ENCODE data around the gene USP43.

Gene USP43

GRCh38 chr17:9672266-9672665 is 26.9 kb downstream of the USP43 start:
- Histone ChIP-seq H2BK120ac (ENCODE audit: low read depth, low read length) (no peak overlapping the region), H2BK5ac (ENCODE audit: low read length) (no peak overlapping the region), H2BK15ac (ENCODE audit: low read length) (no peak overlapping the region), H3K4me2 (ENCODE audit: insufficient read depth, low read length, poor library complexity, severe bottlenecking) (no peak overlapping the region), H3K79me1 (ENCODE audit: low read depth, low read length) (no peaks in the 10 kb centered on the region), H3K36me3 (replicated peaks in 1 of 2; ENCODE audit: control insufficient read depth in 2 of 2, insufficient read depth in 2 of 2, low read length in 2 of 2) (no peaks in the 10 kb centered on the region), H3K4me1 (ENCODE audit: control insufficient read depth in 2 of 2, insufficient read depth in 1 of 2, low read depth in 1 of 2, low read length in 2 of 2) (peaks cover 0 to 11% of the 10 kb centered on the region in 2 donors), H4K8ac (ENCODE audit: low read depth, low read length) (no peak overlapping the region), H3K23ac (ENCODE audit: low read depth, low read length, poor library complexity) (no peak overlapping the region), H2AK5ac (ENCODE audit: low read depth, low read length) (no peak overlapping the region), H3K27me3 (ENCODE audit: control insufficient read depth in 3 of 3, insufficient read depth in 3 of 3, low read depth in 1 of 3, low read length in 3 of 3) (peaks cover 0 to 9% (median 0%) of the 10 kb centered on the region in 3 experiments), H3K9ac (ENCODE audit: low read depth, low read length, poor library complexity) (no peak overlapping the region), H3K4me3 (ENCODE audit: low read length in 2 of 2) (no peak overlapping the region), H3K18ac (ENCODE audit: low read length) (no peak overlapping the region), H3K4ac (ENCODE audit: low read length) (no peak overlapping the region), H2AFZ (ENCODE audit: low read length) (no peak overlapping the region), H3K14ac (ENCODE audit: low read length) (no peak overlapping the region), H3K27ac (replicated peaks; ENCODE audit: low read length) (no peak overlapping the region), H3K9me3 (replicated peaks in 1 of 2; ENCODE audit: control insufficient read depth in 2 of 2, insufficient read depth in 1 of 2, low read depth in 1 of 2, low read length in 2 of 2) (no peaks in the 10 kb centered on the region), H2BK12ac (ENCODE audit: low read length) (no peak overlapping the region), H4K91ac (ENCODE audit: low read depth, low read length, poor library complexity) (no peak overlapping the region)
- no peak for DNase-seq (ENCODE audit: low spot score)
- WGBS, 2 donors (ENCODE audit: extremely low coverage in 2 of 2, insufficient read length in 2 of 2, insufficient replicate concordance in 1 of 2), result no CpG with 5 or more reads among the region's 8 CpGs

DNA sequence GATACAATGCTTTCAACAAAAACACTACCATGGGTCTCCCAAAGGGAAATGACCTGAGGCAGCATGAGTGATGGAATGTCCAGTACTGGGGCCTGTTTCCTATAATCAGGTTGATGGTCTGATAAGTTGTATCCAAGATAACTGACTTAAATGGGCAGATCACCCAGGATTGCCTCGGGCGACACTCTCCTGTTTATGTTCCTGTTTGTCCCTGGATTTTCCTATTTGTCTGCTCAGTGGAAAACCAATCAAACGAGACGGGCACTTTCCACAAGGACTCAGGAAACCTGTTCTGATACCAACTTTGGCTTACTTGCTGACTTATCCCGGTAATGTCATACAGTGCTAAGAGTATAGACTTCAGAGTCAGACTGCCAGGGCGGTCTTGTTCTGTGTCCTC is 27.4 kb downstream of the USP43 start:
- WGBS, 2 donors (ENCODE audit: extremely low coverage in 2 of 2, insufficient read length in 2 of 2, insufficient replicate concordance in 1 of 2), result no CpG with 5 or more reads among the region's 6 CpGs
- no peak overlapping the region for H3K4me3 ChIP-seq (ENCODE audit: low read length in 2 of 2)
- H2BK12ac ChIP-seq (ENCODE audit: low read length), result no peak overlapping the region
- peaks cover 0 to 11% of the 10 kb centered on the region in 2 donors for H3K4me1 ChIP-seq (ENCODE audit: control insufficient read depth in 2 of 2, insufficient read depth in 1 of 2, low read depth in 1 of 2, low read length in 2 of 2)
- peaks cover 0 to 9% (median 0%) of the 10 kb centered on the region in 3 experiments for H3K27me3 ChIP-seq (ENCODE audit: control insufficient read depth in 3 of 3, insufficient read depth in 3 of 3, low read depth in 1 of 3, low read length in 3 of 3)
- no peak overlapping the region for H3K27ac ChIP-seq (replicated peaks; ENCODE audit: low read length)
- DNase-seq (ENCODE audit: low spot score), result no peak
- no peak overlapping the region for H2BK5ac ChIP-seq (ENCODE audit: low read length)
- no peak overlapping the region for H3K4ac ChIP-seq (ENCODE audit: low read length)
- H2AFZ ChIP-seq (ENCODE audit: low read length), result no peak overlapping the region
- no peak overlapping the region for H3K9ac ChIP-seq (ENCODE audit: low read depth, low read length, poor library complexity)
- H2AK5ac ChIP-seq (ENCODE audit: low read depth, low read length), result no peak overlapping the region
- H3K4me2 ChIP-seq (ENCODE audit: insufficient read depth, low read length, poor library complexity, severe bottlenecking), result no peak overlapping the region
- no peaks in the 10 kb centered on the region for H3K36me3 ChIP-seq (replicated peaks in 1 of 2; ENCODE audit: control insufficient read depth in 2 of 2, insufficient read depth in 2 of 2, low read length in 2 of 2)
- H2BK15ac ChIP-seq (ENCODE audit: low read length), result no peak overlapping the region
- H2BK120ac ChIP-seq (ENCODE audit: low read depth, low read length), result no peak overlapping the region
- H3K18ac ChIP-seq (ENCODE audit: low read length), result no peak overlapping the region
- H3K9me3 ChIP-seq (replicated peaks in 1 of 2; ENCODE audit: control insufficient read depth in 2 of 2, insufficient read depth in 1 of 2, low read depth in 1 of 2, low read length in 2 of 2), result no peaks in the 10 kb centered on the region
- no peak overlapping the region for H3K14ac ChIP-seq (ENCODE audit: low read length)
- no peak overlapping the region for H4K8ac ChIP-seq (ENCODE audit: low read depth, low read length)
- H3K23ac ChIP-seq (ENCODE audit: low read depth, low read length, poor library complexity), result no peak overlapping the region
- H3K79me1 ChIP-seq (ENCODE audit: low read depth, low read length), result no peaks in the 10 kb centered on the region
- H4K91ac ChIP-seq (ENCODE audit: low read depth, low read length, poor library complexity), result no peak overlapping the region

- Histone ChIP-seq H3K79me1 (ENCODE audit: low read depth, low read length) (no peaks in the 10 kb centered on the region), H3K18ac (ENCODE audit: low read length) (no peak overlapping the region), H2AFZ (ENCODE audit: low read length) (no peak overlapping the region), H4K91ac (ENCODE audit: low read depth, low read length, poor library complexity) (no peak overlapping the region), H3K27ac (replicated peaks; ENCODE audit: low read length) (no peak overlapping the region), H2BK5ac (ENCODE audit: low read length) (no peak overlapping the region), H2BK12ac (ENCODE audit: low read length) (no peak overlapping the region), H2BK15ac (ENCODE audit: low read length) (no peak overlapping the region), H3K23ac (ENCODE audit: low read depth, low read length, poor library complexity) (no peak overlapping the region), H3K27me3 (ENCODE audit: control insufficient read depth in 3 of 3, insufficient read depth in 3 of 3, low read depth in 1 of 3, low read length in 3 of 3) (peaks cover 0 to 9% (median 0%) of the 10 kb centered on the region in 3 experiments), H3K4me3 (ENCODE audit: low read length in 2 of 2) (no peak overlapping the region), H3K4me2 (ENCODE audit: insufficient read depth, low read length, poor library complexity, severe bottlenecking) (no peak overlapping the region), H3K4me1 (ENCODE audit: control insufficient read depth in 2 of 2, insufficient read depth in 1 of 2, low read depth in 1 of 2, low read length in 2 of 2) (peaks cover 0 to 6% of the 10 kb centered on the region in 2 donors), H3K9ac (ENCODE audit: low read depth, low read length, poor library complexity) (no peak overlapping the region), H3K4ac (ENCODE audit: low read length) (no peak overlapping the region), H2BK120ac (ENCODE audit: low read depth, low read length) (no peak overlapping the region), H3K14ac (ENCODE audit: low read length) (no peak overlapping the region), H3K36me3 (replicated peaks in 1 of 2; ENCODE audit: control insufficient read depth in 2 of 2, insufficient read depth in 2 of 2, low read length in 2 of 2) (no peaks in the 10 kb centered on the region), H2AK5ac (ENCODE audit: low read depth, low read length) (no peak overlapping the region), H4K8ac (ENCODE audit: low read depth, low read length) (no peak overlapping the region), H3K9me3 (replicated peaks in 1 of 2; ENCODE audit: control insufficient read depth in 2 of 2, insufficient read depth in 1 of 2, low read depth in 1 of 2, low read length in 2 of 2) (peaks cover 0 to 2% of the 10 kb centered on the region in 2 donors)
- no CpG with 5 or more reads among the region's 4 CpGs for WGBS, 2 donors (ENCODE audit: extremely low coverage in 2 of 2, insufficient read length in 2 of 2, insufficient replicate concordance in 1 of 2)
- no peak for DNase-seq (ENCODE audit: low spot score)
Measured at GRCh38 chr17:9676084-9676483, 30.8 kb downstream of the USP43 start.

- no peaks in the 10 kb centered on the region for H3K79me1 ChIP-seq (ENCODE audit: low read depth, low read length)
- H3K23ac ChIP-seq (ENCODE audit: low read depth, low read length, poor library complexity), result no peak overlapping the region
- no peak overlapping the region for H3K27ac ChIP-seq (replicated peaks; ENCODE audit: low read length)
- H2BK15ac ChIP-seq (ENCODE audit: low read length), result no peak overlapping the region
- WGBS, 2 donors (ENCODE audit: extremely low coverage in 2 of 2, insufficient read length in 2 of 2, insufficient replicate concordance in 1 of 2), result no CpG with 5 or more reads among the region's 4 CpGs
- H2BK12ac ChIP-seq (ENCODE audit: low read length), result no peak overlapping the region
- H3K27me3 ChIP-seq (ENCODE audit: control insufficient read depth in 3 of 3, insufficient read depth in 3 of 3, low read depth in 1 of 3, low read length in 3 of 3), result peaks cover 0 to 6% (median 0%) of the 10 kb centered on the region in 3 experiments
- no peaks in the 10 kb centered on the region for H3K4me1 ChIP-seq (ENCODE audit: control insufficient read depth in 2 of 2, insufficient read depth in 1 of 2, low read depth in 1 of 2, low read length in 2 of 2)
- H3K18ac ChIP-seq (ENCODE audit: low read length), result no peak overlapping the region
- H2BK120ac ChIP-seq (ENCODE audit: low read depth, low read length), result no peak overlapping the region
- no peak overlapping the region for H3K9ac ChIP-seq (ENCODE audit: low read depth, low read length, poor library complexity)
- no peak overlapping the region for H3K14ac ChIP-seq (ENCODE audit: low read length)
- no peak overlapping the region for H2AFZ ChIP-seq (ENCODE audit: low read length)
- H3K9me3 ChIP-seq (replicated peaks in 1 of 2; ENCODE audit: control insufficient read depth in 2 of 2, insufficient read depth in 1 of 2, low read depth in 1 of 2, low read length in 2 of 2), result peaks cover 0 to 2% of the 10 kb centered on the region in 2 donors
- no peak overlapping the region for H2AK5ac ChIP-seq (ENCODE audit: low read depth, low read length)
- no peak overlapping the region for H2BK5ac ChIP-seq (ENCODE audit: low read length)
- H3K36me3 ChIP-seq (replicated peaks in 1 of 2; ENCODE audit: control insufficient read depth in 2 of 2, insufficient read depth in 2 of 2, low read length in 2 of 2), result no peaks in the 10 kb centered on the region
- no peak for DNase-seq (ENCODE audit: low spot score)
- no peak overlapping the region for H4K8ac ChIP-seq (ENCODE audit: low read depth, low read length)
- no peak overlapping the region for H4K91ac ChIP-seq (ENCODE audit: low read depth, low read length, poor library complexity)
- no peak overlapping the region for H3K4me2 ChIP-seq (ENCODE audit: insufficient read depth, low read length, poor library complexity, severe bottlenecking)
- no peak overlapping the region for H3K4me3 ChIP-seq (ENCODE audit: low read length in 2 of 2)
- H3K4ac ChIP-seq (ENCODE audit: low read length), result no peak overlapping the region
Measured at GRCh38 chr17:9676820-9677310, 31.5 kb downstream of the USP43 start.

All from neuronal stem cell (in vitro differentiated cells).